CD4-positive, alpha-beta T cell treated with Interleukin-10 for 1 hour (primary cell): ENCODE measurements around the gene AURKA.
"Not testable (repeated sequence)": the region's sequence is repeated elsewhere in the genome, so short reads cannot be mapped to it uniquely, and the experiment has no call there.

ENCODE experiments used
- DNase-seq: peaks from one replicate; pipeline ENCODE4 v3.0.0-alpha.2; 2020

Gene AURKA

DNA sequence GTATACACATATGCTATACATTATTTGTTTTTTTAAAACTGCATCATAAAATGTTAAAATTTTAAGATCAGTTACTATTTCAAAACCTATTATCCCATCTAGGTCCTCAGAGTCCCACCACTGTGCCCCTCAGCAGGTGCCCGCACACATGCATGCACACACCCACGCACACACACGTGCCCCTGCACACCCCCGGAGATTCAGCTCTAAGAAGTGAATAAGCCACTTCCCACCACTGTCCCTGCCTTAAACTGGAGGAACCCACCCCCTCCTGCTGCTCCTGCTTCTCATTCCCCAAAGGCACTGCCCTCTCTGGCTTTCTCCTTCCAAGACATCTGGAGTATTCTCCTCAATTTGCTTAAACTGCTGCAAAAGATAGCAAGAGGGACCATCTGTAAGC lies 38.7 kb downstream of the AURKA start:
- DNase-seq: no peak

DNA sequence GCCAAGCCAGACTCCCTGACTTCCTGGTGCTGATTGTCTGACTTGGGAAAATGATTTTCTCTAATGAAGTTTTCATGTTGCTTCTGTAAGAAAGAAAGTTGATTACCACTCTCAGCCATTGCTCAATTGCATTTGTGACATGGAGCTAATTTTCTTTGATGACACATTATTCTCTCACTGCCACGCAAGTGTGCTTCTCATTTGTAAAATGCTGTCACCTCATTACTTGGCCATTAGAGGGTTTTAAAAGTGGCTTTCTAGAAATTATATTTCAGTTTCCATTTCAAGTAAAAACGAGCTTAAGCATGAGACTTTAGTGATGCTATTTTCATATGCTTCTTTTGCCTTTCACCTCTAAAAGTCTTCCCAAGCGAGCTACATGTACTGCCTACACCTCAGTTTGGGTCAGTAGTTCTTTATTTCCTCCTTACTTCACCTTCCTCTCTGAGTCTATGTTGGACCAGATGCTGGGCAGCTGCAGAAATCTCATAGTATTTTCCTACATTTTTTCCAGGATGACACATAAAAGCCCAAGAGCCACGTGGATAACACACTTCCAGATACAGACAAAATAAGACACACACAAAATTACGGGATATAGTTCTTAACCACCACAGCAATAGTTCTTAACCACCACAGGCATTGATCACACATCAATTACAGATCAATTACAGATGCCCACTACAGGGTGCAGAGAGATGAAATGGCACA lies 39.5 kb downstream of the AURKA start:
- DNase-seq: no peak

DNA sequence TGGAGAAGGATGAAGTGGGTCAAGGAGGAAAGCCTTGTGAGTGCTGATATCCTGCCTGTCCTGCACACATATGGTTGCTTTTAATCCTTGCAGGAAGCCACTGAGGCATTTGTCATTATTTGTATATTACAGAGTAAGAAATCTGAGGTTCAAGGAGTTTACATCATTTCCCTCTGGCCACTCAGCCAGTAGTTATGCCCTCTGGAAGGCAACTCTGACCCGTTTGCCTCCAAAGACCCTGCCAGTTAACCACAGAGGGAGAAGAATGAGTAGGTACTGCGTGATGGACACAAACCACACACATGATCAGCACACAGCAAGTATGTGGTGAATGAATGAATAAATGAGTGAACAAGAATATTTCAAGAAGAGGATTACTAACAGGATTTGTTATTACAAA lies 41.2 kb downstream of the AURKA start:
- no peak for DNase-seq

DNA sequence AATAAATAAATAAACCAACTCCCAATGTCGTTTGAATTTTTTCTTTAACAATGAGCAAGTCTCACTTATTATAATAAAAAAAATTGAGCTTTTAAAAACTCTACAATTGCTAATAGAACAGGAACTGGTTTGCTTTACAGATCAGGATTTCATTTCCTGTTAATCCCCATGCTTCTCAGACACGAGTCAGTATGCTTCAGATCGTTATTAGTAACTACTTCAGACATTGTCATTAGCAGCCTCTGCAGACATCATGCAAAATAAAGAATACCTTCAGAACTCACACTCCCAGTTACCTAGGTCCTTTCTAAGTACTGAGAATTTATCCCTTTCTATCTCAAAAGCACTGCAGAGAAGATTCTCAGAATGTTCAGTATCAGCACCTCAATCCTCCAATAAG lies 43.3 kb downstream of the AURKA start:
- DNase-seq: no peak

DNA sequence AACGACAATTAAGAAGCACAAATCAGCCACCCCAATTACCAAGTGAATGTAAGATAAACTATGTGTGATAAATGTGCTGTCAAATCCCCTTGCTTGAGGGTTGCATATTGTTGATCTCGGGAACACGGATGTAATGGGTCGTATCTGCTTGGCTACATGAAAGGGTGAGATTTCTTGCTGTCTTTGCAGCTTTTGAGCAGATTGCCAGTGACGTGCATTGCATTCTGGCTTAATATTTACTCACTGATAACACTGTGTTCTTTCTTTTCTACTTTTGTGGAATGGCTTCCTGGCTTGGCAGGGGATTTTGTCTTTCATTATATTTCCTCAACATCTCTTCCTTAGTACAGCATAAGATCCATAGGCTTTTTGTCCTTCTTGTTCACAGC lies 43.7 kb downstream of the AURKA start:
- no peak for DNase-seq

DNA sequence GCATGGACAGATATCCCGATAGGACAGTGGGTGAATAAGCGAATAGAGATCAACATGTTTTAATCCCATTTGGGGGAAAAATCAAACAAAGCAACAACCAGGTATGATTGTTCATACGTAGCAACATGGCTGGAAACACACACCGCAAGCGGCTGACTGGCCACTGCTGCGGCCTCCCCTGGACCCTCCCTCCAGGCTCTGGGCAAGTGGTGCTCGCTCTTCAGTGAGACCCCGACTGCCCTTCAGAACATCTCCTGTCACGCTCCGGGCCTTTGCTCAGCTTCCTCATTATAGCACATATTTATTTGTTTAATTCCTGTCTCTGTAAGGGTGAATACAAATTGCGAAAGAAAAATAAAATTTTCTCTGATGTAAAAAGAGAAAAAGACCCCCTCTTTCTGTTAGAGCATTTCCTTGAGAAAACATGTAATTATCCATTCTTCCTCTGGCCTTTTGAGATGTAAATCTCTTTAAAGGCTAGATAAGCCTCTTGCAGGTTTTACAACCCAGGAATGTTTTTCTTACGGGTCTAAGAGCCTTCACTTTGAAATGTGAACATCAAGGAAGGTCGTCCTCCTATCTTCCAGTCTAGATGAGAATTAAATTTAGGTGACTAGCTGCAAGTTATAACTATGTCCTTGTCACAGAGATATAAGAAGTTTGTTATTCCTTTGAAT lies 44.2 kb downstream of the AURKA start:
- DNase-seq: no peak

DNA sequence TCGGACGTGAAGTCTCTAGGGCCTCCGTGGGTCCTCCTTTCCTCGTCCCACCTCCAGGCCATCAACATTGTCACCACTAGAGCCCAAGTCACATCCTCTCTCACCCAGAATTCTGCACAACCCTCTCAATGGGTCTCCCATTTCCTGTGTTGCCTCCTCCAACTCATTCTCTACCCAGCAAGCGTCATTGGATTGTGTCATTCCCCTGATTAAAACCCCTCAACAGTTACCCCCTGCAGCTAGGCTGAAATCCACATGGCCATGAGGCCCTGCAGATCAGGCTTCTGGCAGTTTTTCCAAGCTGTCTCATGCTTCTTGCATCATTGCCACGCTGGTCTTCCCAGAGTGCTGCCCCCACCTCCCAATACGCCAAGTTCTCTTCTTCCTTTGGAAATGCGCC lies 46.1 kb downstream of the AURKA start:
- DNase-seq: no peak

DNA sequence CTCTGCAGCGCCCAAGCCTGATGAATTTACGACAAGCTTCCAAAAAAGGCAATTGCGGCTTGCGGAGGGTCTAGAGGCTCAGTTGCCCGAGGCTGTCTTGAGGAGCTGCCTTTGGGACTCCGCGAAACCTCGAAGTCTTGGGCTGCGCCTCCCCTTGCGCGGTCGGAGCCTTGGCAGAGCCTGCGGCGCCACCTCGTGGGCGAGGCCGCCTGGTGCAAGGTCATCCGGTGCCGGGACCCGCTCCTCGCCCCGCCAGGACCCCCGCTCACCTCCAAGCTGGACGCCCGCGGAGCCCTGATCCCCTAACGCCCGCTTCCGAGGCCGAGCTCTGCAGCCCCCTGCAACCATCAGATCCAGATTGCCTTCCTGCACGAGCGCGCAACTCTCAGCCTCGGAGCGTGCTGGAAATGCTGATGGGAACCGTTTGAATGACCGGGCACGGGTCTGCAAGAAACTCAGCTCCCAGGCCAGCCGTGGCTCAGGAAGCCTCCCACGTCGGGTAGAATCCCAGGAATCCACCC lies 48.1 kb downstream of the AURKA start:
- peak; percentile 25 for DNase-seq

DNA sequence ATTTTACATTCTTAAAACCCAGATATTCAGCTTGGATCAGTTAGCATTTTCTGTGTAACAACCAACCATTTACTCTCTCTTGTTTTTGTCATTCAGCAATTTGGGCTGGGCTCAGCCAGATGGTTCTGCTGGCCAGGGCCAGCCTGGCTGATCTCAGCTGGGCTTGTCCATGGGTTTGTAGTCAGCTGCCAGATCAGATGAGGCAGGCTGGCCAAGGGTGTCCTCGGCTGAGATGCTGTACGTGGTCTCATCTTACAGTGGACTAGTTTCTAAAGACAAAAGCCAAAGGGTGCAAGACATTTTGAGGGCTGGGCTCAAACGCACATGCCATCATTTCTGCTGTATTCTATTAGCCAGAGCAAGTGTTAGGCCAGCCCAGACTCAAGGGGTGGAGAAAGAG lies 49.2 kb downstream of the AURKA start:
- DNase-seq: no peak

DNA sequence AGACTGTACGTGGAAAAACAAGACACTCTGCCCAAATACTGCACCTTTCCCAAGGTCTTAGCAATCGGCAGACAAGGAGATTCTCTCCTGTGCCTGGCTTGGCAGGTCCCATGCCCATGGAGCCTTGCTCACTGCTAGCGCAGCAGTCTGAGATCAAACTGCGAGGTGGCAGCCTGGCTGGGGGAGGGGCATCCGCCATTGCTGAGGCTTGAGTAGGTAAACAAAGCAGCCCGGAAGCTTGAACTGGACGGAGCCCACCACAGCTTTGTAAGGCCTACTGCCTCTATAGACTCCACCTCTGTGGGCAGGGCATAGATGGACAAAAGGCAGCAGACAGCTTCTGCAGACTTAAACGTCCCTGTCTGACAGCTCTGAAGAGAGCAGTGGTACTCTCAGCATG lies 55.3 kb downstream of the AURKA start:
- DNase-seq: not testable (repeated sequence)

DNA sequence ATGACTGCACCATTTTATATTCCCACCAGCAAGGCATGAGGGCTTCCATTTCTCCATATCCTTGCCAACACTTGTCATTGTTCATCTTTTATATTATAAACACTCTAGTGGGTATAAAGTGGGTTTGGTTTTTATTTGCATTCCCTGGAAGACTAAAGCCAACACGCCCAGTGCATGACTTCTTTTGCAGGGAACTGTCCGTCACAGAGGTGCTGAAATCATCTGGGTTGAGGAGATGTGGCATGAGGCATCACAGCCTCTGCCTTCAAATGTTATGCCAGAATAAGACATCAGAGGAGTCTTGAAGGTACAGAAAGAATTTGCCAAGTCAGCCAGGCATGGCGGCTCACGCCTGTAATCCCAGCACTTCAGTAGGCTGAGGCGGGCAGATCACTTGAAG lies 63.2 kb downstream of the AURKA start:
- no peak for DNase-seq

DNA sequence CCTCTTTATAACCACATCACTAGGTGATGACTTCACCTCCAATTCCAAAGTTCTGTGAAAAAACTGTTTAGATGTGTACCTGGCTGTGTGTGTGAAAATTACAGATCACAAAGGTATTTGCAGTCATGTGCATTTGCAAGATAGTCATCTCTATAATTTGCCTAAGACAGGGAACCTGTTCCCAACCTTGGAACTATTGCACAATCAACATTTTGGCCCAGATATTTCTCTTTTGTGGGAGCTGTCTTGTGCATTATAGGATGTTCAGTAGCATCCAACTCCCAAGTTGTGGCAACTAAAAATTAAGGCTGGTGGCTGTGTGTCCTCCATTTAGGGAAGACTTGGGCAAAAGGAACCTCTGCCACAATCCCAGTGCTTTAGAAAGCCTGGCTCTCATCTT lies 67.2 kb downstream of the AURKA start:
- no peak for DNase-seq

DNA sequence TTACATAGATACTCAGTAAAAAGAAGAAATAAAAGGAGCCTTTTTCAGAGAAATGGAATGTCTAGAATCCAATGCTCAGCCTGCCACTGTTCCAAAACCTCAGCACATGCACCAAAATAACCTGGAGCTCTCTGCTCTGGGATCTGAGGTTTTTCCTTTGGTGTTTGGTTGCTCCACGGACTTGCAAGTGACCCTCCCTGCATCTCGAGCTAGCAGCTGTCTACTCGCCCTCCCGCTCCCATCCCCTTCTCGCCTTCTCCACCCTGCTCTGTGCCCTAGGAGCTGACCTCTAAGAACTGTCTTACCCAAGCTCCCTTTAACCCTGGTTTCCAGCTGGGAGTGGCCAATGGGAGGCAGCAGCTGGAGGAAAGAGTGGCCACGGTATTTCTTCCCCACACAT lies 68.4 kb downstream of the AURKA start:
- DNase-seq: no peak

DNA sequence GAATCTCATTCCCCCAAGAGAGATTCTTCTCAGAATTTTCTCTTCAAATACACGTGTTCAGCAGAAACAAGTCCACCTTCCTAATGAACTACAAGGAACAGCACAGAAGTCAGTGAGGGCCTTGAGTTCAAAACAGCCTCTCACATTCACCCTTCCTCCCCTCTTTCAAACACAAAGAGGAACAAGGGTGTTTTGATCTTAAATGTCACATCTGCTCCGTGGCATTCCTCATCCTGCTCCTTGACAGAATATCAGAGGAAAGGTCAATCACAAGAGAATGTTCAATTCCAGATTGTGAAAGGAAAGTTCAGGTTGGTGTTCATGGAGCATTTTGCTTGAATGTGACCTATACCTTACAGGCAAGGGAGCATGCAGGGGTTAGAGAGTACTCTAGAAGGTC lies 68.8 kb downstream of the AURKA start:
- no peak for DNase-seq

DNA sequence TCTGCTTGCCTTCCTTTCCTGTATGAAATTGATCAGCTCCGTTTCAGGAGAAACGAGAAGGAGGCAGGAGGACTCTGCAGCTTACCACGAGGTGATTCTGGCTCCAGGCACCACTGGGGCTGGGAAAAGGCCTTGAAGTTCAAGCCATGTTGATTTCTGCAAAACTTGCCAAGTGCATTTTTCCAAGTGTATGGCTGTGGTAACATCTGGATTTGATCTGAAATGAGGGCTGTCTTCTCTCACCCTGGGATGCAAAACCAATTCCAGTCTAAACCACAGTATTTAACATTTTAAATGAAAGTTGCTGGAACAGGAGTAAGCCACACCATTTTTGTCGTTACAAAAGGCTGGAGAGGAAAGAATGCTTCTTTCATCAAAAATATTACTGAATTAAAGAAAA lies 69.3 kb downstream of the AURKA start:
- no peak for DNase-seq
